GM21786 (cell line): ENCODE results near the gene MAPK11.

Experiments used
- ATAC-seq: cut with Tn5 transposase; IDR thresholded peaks from one replicate; pipeline ENCODE4 v1.9.1; 2021; ENCODE audit not compliant: unreplicated experiment

Gene MAPK11

GRCh38 chr22:50227579-50228215 lies 42.5 kb downstream of the MAPK11 start:
- no peak for ATAC-seq

- no peak for ATAC-seq
These were observed 43.4 kb downstream of the MAPK11 start for GRCh38 chr22:50226875-50227165.

GRCh38 chr22:50226063-50226874 lies 43.9 kb downstream of the MAPK11 start:
- no peak for ATAC-seq

GRCh38 chr22:50225200-50225969 lies 44.8 kb downstream of the MAPK11 start:
- no peak for ATAC-seq

- no peak for ATAC-seq
These were observed 46.1 kb downstream of the MAPK11 start for GRCh38 chr22:50224071-50224470.

GRCh38 chr22:50222508-50222907 lies 47.7 kb downstream of the MAPK11 start:
- ATAC-seq, result no peak

- no peak for ATAC-seq
These were observed 48.5 kb downstream of the MAPK11 start for GRCh38 chr22:50221410-50222300.

GRCh38 chr22:50220603-50221409 lies 49.4 kb downstream of the MAPK11 start:
- no peak for ATAC-seq

- ATAC-seq, result no peak
These were observed 50.2 kb downstream of the MAPK11 start for GRCh38 chr22:50219800-50220602.

- ATAC-seq, result no peak
These were observed 51.0 kb downstream of the MAPK11 start for GRCh38 chr22:50218996-50219727.

- no peak for ATAC-seq
These were observed 51.8 kb downstream of the MAPK11 start for GRCh38 chr22:50218153-50218995.

- ATAC-seq, result no peak
These were observed 52.5 kb downstream of the MAPK11 start for GRCh38 chr22:50217543-50218152.

GRCh38 chr22:50216684-50217520 lies 53.3 kb downstream of the MAPK11 start:
- no peak for ATAC-seq

- ATAC-seq, result no peak
These were observed 54.0 kb downstream of the MAPK11 start for GRCh38 chr22:50216055-50216683.

- no peak for ATAC-seq
These were observed 54.7 kb downstream of the MAPK11 start for GRCh38 chr22:50215297-50216054.
